Anterior cingulate cortex (tissue), 58 donors: Measurements from ENCODE around the gene PSMB3.

Experiments used
- DNase-seq, 58 donors: peaks; one replicate each; lab custom pipeline; 2025; lab: John Stamatoyannopoulos, UW

The PSMB3 gene

GRCh38 chr17:38752308-38753070 is at the start of gene PSMB3:
PSMB3 (plus strand) TSS chr17:38752741; CDS start chr17:38752827, 86 bp downstream.
- DNase-seq: peak; percentile 80 to 100 (median 98)

GRCh38 chr17:38702916-38703741 is 49.4 kb upstream of the PSMB3 start:
- DNase-seq: peak in 2 of 58 donors; percentile 32 to 50

- DNase-seq: peak in 14 of 58 donors; percentile 11 to 47 (median 20)
These were observed 48.6 kb upstream of the PSMB3 start for GRCh38 chr17:38703742-38704605.

- DNase-seq: peak in 57 of 58 donors; percentile 20 to 84 (median 71)
These were observed 47.7 kb upstream of the PSMB3 start, which contains the start of gene MLLT6 for GRCh38 chr17:38704606-38705522. MLLT6 (plus strand) TSS chr17:38705273; CDS start chr17:38705633, 360 bp downstream.

GRCh38 chr17:38705523-38705802 is 47.1 kb upstream of the PSMB3 start:
- DNase-seq: peak in 3 of 58 donors; percentile 43 to 60 (median 49)

- peak in 18 of 58 donors; percentile 18 to 47 (median 34) for DNase-seq
These were observed 46.6 kb upstream of the PSMB3 start for GRCh38 chr17:38705803-38706504.

GRCh38 chr17:38706505-38707216 is 45.9 kb upstream of the PSMB3 start:
- peak in 2 of 58 donors; percentile 18 to 27 for DNase-seq

GRCh38 chr17:38707678-38708351 is 44.7 kb upstream of the PSMB3 start:
- no peak for DNase-seq

- no peak for DNase-seq
These were observed 43.3 kb upstream of the PSMB3 start for GRCh38 chr17:38709104-38709820.

- DNase-seq: no peak
These were observed 42.5 kb upstream of the PSMB3 start for GRCh38 chr17:38709864-38710603.

GRCh38 chr17:38710604-38710962 is 42.0 kb upstream of the PSMB3 start:
- DNase-seq: no peak

GRCh38 chr17:38710985-38711384 is 41.6 kb upstream of the PSMB3 start:
- DNase-seq: no peak

- no peak for DNase-seq
These were observed 40.6 kb upstream of the PSMB3 start for GRCh38 chr17:38711792-38712571.

- DNase-seq: no peak
These were observed 39.9 kb upstream of the PSMB3 start for GRCh38 chr17:38712593-38712992.

GRCh38 chr17:38713456-38714075 is 39.0 kb upstream of the PSMB3 start:
- DNase-seq: no peak
